ENCODE measurements around the gene ZNF70.

The ZNF70 gene

DNA sequence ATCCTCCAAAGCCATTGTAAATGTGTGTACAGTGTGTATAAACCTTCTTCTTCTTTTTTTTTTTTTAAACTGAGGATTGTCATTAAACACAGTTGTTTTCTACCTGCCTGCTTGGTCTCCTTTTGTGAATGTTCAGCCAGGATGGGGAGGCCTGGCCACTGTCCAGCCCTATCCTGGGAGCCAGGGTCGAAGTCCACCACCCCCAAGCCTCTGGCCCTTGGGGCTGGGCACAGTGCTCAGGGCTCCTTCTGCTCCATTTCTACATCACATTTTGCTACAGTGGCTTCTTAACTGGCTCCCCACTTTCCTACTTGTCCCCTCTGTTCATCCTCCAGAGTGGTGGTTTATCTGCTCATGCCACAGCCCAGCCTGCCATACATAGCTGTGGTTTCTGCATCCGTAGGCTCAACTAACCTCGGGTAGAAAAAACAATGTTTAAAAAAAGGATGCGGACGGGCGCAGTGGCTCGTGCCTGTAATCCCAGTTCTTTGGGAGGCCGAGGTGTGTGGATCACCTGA lies 33.4 kb upstream of the ZNF70 start:
- TF ChIP-seq CTCF (IDR thresholded peaks at IDR 0.05): no peak
- H3K27ac Mint-ChIP-seq: no peak overlapping the region
- H3K9me3 Mint-ChIP-seq: no peaks in the 10 kb centered on the region
- H3K36me3 Mint-ChIP-seq (ENCODE audit: low read depth): peaks cover under 1% of the 10 kb centered on the region
- no peak overlapping the region for H3K4me3 Mint-ChIP-seq
- H3K4me1 Mint-ChIP-seq: peaks cover 43% of the 10 kb centered on the region
- no peak for DNase-seq
- no peaks in the 10 kb centered on the region for H3K27me3 Mint-ChIP-seq (ENCODE audit: low read depth, poor library complexity)

DNA sequence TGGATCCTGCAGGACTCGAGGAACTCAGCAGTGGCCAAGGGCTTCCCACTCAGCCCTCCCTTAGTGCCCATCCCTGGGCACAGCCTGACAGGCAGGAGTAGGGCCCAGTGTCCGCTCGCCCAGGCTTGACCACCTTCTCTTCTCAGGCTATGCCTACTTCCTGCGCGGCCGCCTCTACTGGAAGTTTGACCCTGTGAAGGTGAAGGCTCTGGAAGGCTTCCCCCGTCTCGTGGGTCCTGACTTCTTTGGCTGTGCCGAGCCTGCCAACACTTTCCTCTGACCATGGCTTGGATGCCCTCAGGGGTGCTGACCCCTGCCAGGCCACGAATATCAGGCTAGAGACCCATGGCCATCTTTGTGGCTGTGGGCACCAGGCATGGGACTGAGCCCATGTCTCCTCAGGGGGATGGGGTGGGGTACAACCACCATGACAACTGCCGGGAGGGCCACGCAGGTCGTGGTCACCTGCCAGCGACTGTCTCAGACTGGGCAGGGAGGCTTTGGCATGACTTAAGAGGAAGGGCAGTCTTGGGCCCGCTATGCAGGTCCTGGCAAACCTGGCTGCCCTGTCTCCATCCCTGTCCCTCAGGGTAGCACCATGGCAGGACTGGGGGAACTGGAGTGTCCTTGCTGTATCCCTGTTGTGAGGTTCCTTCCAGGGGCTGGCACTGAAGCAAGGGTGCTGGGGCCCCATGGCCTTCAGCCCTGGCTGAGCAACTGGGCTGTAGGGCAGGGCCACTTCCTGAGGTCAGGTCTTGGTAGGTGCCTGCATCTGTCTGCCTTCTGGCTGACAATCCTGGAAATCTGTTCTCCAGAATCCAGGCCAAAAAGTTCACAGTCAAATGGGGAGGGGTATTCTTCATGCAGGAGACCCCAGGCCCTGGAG lies 32.6 kb upstream of the ZNF70 start:
- no peak for DNase-seq
- Mint-ChIP-seq H3K27me3 (ENCODE audit: low read depth, poor library complexity) (no peaks in the 10 kb centered on the region), H3K36me3 (ENCODE audit: low read depth) (no peaks in the 10 kb centered on the region), H3K4me3 (no peak overlapping the region), H3K27ac (no peak overlapping the region), H3K4me1 (peaks cover 35% of the 10 kb centered on the region), H3K9me3 (no peaks in the 10 kb centered on the region)
- TF ChIP-seq CTCF (IDR thresholded peaks at IDR 0.05): no peak

DNA sequence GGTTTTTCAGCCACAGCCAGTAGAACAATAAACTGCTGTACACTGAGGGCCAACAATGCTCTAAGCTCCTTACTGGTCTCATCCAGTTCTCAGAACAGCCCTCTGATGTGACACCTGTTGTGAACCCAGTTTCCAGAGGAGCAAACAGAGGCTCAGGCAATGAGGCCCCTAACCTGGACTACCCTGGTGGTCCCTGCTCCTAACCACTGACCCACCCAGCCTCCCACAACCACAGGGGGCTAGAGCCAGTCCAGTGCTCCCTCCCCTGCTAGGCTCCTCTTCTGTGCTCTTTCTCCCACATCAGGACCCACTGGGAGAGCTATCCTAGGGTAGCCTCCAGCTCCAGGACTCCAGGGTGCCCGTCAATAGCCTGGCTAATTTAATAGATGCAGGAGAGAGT lies 31.8 kb upstream of the ZNF70 start:
- TF ChIP-seq CTCF (IDR thresholded peaks at IDR 0.05): no peak
- Mint-ChIP-seq H3K36me3 (ENCODE audit: low read depth) (no peaks in the 10 kb centered on the region), H3K4me3 (no peak overlapping the region), H3K27ac (no peak overlapping the region), H3K4me1 (peaks cover 27% of the 10 kb centered on the region), H3K27me3 (ENCODE audit: low read depth, poor library complexity) (no peaks in the 10 kb centered on the region), H3K9me3 (no peaks in the 10 kb centered on the region)
- DNase-seq: no peak

- DNase-seq: no peak
- no peaks in the 10 kb centered on the region for H3K36me3 Mint-ChIP-seq (ENCODE audit: low read depth)
- no peaks in the 10 kb centered on the region for H3K27me3 Mint-ChIP-seq (ENCODE audit: low read depth, poor library complexity)
- no peak overlapping the region for H3K27ac Mint-ChIP-seq
- H3K9me3 Mint-ChIP-seq: no peaks in the 10 kb centered on the region
- no peak for TF ChIP-seq CTCF (IDR thresholded peaks at IDR 0.05)
- peaks cover 23% of the 10 kb centered on the region for H3K4me1 Mint-ChIP-seq
- H3K4me3 Mint-ChIP-seq: no peak overlapping the region
Measured at GRCh38 chr22:23782252-23782651, 31.3 kb upstream of the ZNF70 start.

DNA sequence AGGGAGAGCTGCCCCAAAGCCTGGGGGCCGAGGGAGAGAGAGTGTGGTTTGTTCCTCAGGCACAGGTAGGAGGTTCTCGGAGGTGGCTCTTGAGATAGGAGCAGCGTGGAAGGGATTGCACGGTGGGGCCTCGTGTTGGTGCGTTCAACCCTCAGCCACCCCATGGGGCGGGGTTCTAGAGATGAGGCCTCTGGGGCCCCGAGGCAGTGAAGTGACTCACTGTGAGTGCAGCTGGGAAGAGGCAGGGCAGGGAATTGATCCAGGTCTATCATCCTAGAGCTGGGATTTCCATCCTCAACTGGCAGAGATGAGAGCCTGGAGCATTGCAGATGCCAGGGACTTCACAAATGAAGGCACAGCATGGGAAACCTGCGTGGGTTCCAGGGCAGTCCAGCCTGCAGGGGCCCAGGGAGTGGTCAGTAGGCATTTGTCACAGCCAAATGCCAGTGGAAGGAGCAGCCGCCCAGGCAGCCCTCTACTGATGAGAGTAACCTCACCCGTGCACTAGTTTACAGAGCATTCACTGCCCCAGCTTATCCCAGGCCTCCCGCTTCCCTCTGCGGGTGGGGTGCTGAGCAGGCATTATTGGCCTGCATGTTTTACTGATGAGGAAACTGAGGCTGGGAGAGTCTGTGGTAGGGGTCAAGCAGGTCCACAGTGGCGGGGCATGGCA lies 30.7 kb upstream of the ZNF70 start:
- Mint-ChIP-seq H3K27ac (no peak overlapping the region), H3K4me1 (peaks cover 21% of the 10 kb centered on the region), H3K36me3 (ENCODE audit: low read depth) (no peaks in the 10 kb centered on the region), H3K27me3 (ENCODE audit: low read depth, poor library complexity) (no peaks in the 10 kb centered on the region), H3K4me3 (no peak overlapping the region), H3K9me3 (no peaks in the 10 kb centered on the region)
- no peak for DNase-seq
- no peak for TF ChIP-seq CTCF (IDR thresholded peaks at IDR 0.05)
